Stimulated activated CD8-positive, alpha-beta memory T cell treated with anti-CD3 and anti-CD28 coated beads, Interleukin-15, amount 100 ng/mL, for 4 hours (primary cell): ENCODE measurements around the gene SPAG5.

Experiments used
- DNase-seq, 2 donors: peaks; one replicate each; pipeline ENCODE4 v3.0.0-alpha.2; 2020; ENCODE audit warnings: low read depth in 2 of 2

SPAG5 gene

DNA sequence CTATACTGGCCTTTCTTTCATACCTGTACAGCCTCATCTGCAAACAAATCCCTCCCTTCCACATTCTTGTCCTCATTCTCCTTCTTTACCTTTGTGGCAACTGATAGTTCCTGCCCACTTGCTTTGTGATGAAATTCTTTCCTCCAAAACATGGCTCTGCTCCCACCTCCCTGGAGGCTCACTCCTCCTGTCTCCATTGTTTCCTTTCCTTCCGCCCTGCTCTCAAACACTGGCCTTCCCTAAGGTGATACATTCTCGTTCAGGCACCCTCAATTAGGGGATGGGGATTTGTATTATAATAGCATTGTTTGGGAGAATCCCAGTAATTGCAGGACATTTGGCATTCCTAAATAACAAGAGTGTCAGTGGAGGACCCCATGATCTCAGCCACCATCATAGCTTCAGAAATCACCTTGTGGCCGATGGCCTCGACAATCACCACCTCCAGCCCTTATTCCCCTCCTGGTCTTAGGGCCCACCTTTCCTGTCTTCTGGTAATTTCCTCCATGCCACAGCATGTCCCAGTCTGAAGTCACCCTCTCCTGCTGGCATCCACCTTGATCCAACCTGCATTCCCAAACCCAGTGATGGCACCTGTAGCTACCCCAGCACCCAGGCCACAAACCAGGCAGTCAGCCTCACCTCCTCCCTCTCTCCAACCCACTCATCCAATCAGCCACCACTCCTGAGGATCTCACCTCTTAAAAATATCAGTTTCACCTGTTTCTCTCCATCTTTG, 54.3 kb downstream of the SPAG5 start:
- DNase-seq = no peak

DNA sequence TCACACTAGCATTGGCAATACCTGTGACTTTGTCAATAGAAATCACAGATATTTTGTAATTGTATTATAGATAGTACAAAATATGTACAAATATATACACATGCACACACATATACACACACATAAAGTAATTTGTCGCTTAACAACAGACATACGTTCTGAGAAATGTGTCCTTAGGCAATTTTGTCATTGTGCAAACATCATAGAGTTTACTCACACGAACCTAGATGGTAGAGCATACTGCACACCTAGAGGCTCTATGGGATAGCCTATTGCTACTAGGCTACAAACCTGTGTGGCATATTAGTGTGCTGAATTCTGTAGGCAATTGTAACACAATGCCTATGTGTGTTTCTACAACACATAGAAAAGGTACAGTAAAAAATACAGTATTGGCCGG, 57.4 kb downstream of the SPAG5 start:
- no peak for DNase-seq

DNA sequence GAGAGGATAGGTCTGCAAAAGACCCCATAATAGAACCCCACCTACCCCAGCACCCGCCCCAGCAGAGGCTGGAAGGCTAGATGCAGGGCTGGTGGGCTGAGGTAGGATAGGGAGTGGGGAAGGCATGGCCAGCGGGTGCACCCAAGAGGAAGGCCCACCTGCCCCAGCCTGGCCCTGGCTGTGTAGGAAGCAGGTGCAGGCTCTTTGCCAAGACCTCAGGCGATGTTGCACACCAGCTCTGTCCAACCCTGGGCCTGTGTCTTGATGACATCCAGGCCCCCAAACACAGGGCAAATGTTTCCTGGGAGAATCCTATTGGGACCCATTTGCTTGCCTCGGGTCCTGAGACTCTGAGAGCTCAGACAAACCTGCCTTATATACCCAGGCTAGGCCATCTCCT, 58.6 kb downstream of the SPAG5 start:
- no peak for DNase-seq

DNA sequence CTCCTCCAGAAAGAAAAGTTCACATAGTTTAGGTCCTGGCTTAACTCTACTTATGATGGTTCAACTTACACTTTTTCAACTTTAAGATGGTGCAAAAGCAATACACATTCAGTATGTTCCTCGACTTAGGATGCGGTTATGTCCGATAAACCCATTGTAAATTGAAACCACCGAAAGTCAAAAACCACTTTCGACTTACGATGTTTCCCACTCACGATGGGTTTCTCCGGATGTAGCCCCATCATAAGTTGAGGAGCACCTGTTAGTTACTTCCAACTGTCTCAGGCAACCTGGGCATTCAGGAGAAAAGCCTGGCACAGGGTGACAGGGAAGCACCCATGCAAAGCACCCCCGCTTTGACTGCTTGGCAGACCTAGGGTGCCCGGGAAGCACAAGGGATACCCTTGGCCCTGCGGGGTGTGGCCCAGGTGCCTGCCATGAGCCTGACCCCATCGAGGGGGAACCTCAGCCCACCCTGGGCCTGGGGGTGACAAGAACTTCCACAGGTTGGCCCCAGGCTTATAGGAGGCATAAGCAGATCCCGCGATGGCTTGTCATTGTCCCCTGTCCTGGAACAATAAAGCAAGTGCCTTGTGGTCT, 60.4 kb downstream of the SPAG5 start:
- no peak for DNase-seq

DNA sequence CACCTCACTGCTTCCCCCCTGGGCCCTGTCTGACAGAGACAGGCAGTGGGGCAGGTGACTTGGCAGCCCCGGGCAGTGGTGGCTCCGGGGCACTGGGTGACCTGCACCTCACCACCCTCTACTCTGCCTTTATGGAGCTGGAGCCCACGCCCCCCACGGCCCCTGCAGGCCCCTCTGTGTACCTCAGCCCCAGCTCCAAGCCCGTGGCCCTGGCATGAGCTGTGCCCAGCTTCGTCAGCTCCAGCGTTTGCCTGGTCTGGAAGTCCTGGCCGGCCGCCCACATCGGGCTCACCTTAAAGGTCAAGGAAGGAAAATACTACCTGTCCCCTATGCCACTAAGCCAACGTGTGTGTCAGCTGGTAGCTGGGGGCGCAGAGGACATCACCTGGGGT, 61.6 kb downstream of the SPAG5 start:
- no peak for DNase-seq

DNA sequence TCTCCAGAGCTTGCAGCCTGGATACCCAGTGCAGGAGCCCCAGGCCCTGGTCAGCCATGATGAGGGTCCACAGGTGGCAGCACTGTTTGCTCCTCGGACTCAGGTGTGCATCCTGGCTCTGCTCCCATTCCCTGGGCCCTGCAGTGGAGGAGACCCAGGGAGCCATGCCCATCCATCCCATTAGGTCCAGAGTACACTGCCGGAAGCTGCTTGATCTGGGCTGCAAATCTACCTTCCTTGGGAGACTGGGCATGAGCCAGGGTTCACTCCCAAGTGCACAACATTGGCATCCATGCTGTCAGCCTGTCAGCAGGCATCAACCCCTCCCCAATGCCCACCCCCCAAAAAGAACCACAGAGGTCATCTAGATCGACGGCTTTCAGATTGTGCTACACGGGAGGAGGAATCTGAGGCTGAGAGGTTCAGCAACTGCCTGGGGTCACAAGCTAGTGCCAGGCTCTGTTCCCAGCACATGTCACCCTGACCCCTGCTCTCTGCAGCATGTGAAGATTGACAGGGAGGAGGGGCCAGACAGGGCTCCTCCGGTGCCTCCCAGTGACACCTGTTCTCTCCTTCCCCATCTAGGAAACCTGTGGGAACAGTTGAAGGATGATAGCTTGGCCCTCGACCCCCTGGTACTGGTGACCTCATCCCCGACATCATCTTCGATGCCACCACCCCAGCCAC, 62.1 kb downstream of the SPAG5 start:
- no peak for DNase-seq

DNA sequence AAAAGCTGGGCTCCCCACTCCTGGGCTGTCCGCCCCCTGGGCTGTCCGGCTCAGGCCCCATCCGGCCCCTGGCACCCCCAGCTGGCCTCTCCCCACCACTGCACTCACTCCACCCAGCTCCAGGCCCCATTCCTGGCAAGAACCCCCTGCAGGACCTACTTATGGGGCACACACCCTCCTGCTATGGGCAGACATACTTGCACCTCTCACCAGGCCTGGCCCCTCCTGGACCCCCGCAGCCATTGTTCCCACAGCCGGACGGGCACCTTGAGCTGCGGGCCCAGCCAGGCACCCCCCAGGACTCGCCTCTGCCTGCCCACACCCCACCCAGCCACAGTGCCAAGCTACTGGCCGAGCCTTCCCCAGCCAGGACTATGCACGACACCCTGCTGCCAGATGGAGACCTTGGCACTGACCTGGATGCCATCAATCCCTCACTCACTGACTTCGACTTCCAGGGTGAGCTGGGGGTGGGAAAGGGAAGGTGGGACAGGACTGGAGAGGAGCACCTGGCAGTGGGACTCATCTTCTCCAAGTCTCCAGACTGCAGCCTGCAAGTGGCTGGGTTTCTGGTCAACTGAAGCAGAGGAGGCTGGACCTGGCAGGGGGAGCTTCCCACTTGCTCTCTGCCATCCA, 64.0 kb downstream of the SPAG5 start:
- DNase-seq = no peak

DNA sequence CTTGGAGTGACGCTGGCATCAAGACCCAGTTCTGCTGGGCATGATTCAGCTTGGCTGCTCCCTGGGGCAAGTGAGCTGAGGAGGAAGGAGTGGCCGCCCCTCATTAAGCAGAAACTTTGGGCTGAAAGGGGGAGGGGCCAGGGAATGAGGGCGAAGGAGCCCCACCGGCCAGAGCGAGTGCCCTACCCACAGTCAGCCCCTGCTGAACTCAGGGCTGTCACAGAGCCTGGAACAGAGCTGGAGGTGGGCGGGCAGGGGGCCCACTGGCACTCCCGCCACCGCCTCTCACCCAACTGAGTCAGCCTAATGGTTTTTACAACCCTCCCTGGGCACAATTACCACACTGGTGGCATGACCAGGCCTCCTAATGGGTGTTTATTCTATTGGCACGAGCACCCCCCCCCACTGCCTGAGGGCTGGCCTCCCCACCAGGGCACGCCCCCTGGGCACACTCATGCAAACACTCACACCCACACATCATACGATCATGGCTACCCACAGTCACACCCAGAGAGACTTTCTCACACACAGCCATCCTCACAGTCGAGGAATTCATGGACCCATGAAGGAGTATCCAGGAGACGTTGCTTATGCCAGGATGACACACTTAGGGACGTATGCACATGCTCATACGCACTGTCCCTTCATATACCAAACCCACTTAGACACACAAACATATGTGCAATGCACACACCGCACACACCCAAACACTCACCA, 65.6 kb downstream of the SPAG5 start:
- no peak for DNase-seq

DNA sequence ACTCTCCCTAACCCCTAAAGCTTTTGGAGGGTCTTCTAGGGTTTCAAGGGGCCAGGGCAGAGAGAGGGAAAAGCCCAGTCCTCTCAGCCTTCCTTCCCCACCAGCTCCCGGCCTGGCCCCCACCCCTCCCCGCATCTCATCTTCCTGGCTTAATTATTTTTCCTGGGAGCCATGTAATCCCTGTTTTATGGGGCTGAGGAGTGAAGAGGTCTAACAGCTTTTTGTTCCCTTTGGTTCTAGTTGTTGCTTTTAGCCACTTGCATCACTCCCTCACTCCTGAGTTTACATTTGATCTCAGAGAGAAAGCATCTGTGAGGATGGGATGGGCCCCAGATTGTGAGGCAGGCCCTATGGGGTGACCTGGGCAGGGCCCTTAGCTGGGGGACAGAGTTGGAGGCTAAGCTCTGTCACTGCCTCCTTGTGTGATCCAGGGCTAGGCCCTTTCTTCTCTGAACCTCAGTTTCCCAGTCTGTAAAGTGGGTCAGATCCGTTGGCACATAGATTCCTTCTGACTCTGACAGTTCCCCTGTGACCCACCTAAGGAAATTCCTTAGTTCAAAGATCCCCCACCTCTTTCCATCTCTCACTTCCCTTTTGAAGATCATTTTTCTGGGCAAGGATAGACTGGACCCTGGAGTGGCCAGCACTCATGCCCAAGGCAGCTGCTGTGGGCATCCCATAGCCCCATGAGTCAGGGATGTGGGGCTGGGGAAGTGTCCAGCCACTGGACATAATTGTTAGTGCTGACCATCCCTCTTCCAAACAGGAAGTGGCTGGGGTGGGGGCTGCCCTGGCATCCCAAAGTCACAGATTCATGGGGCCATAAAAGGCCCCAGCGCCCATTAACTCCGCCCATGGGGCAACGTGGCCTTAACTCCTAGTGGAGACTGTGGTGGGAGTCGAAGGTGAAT, 66.5 kb downstream of the SPAG5 start:
- no peak for DNase-seq

DNA sequence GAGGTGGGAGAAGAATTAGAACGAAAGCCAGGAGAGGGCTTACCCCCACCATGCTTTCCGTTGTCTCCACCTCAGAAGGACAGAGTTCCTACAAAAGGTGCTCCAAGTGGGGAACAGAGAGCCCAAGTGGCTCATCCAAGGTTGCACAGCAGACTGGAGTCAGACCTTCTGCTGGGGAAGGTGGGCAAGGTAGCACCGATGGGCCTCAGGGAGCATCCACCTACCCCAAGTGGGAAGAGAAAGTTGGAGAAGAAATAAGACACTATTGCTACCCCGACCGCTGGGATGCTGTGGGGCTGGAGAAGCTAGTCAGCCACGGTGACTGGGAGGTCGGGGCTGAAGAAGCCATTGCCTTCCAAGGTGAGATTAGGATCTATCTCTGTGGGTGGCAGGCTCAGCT, 67.9 kb downstream of the SPAG5 start:
- no peak for DNase-seq

DNA sequence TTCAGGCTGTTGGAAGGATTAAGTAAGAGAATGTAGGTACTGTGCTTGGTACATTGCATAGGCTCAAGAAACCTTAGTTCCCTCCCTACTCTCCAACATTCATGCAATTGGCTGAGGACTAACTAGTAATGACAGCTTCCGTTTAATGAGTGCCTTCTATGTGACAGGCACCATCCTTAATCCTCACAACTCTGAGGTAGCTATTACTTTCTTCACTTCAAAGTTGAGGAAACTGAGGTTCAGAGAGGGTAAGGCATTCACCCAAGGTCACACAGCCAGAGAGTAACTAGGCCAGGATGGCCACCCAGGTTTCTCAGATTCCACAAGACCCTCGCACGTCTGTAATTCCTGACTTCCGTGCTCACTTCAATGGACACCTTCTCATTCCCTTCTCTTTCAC, 68.6 kb downstream of the SPAG5 start:
- DNase-seq = no peak

DNA sequence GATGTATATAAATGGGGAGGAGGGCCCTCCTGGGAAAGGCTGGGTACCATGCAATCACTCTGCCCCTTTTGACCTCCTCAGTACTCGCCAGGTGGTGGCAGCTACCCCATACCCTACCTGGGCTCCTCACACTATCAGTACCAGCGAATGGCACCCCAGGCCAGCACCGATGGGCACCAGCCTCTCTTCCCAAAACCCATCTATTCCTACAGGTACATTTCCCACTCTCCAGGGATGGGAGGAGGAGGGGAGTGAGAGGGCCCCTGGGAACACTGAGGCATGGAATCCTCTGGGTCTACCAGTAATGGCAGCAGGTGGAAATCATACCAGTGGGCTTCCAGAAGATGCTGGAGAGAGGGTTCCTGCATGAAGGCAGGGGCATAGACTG, 69.8 kb downstream of the SPAG5 start:
- DNase-seq = no peak

DNA sequence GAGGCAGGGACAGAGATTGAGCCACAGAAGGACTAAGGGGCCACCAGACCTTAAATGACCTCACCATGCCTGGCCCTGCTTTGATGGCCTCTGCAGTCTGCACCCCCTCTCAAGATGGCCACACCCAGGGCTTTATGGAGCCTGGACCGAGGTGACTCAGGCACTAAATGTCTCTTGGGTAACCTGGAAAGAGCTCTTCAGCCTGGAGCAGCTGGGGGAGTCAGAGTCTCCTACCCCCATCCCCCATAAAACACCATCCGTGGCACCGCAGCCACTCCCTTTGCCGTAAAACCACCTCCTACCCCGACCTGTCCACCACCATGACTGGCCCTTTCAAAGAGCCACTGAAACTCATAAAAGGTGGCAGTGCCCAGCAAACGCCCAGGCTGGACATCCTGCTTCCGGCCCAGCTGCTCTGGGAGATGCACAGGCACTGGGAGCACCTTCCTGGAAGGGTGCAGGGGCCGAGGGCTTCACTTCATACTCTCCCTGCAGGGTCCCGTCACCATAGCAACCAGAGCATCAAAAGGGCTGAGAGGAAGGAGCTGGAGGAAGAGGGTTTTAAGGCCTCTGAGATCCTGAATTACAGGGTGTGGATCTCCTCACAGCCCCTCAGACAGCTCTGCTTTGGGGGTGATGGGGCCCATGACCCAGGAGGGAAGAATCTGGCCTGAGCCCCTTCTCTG, 70.4 kb downstream of the SPAG5 start:
- no peak for DNase-seq

DNA sequence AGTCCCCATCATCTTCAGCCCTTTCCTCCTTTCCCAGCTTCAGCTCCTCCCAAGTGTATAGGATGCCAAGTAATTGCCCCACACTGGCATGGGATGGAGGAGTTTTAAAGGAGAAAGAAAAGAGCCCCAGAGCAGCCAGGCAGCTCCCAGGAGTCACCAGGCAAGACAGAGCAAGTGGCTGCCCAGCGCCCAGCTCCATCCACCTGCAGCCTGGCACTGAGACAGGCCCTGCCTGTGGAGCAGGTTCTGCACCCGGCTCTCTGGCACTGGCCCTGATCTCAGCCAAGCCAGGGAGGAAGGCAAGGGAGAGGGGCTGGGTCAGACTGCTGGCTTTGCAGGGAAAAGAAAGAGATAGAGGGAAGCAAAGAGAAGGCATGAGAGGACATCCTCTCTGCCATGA, 71.0 kb downstream of the SPAG5 start:
- DNase-seq = no peak
